Fibroblast of pulmonary artery (primary cell): ENCODE results near the gene SULT1E1.

Source experiments
- DNase-seq: peaks from one replicate; pipeline ENCODE4 v3.0.0-alpha.2; 2010; ENCODE audit warnings: low read depth
- H3K4me3 ChIP-seq: replicated peaks from 2 replicates; pipeline ENCODE4 v1.5.1; 2011; ENCODE audit warnings: low read depth, mild to moderate bottlenecking, control low read depth, low read length, moderate library complexity
- CTCF ChIP-seq: IDR thresholded peaks from 2 replicates; pipeline ENCODE4 v1.5.1; 2011; ENCODE audit warnings: mild to moderate bottlenecking, control low read depth, low read length, inconsistent platforms; ENCODE audit errors: missing control alignments

Gene SULT1E1

GRCh38 chr4:69860052-69860451 lies at the start of gene SULT1E1:
Gene SULT1E1 (minus strand): TSS chr4:69860145. CDS start chr4:69857644, 2,501 bp downstream.
- peak within 1 kb of the TSS; percentile 64 for H3K4me3 ChIP-seq
- no peak for TF ChIP-seq CTCF
- DNase-seq = peak; percentile 93

GRCh38 chr4:69909195-69909594 lies 49.2 kb upstream of the SULT1E1 start:
- TF ChIP-seq CTCF = no peak
- H3K4me3 ChIP-seq = no peak overlapping the region
- DNase-seq = no peak

GRCh38 chr4:69907151-69907550 lies 47.2 kb upstream of the SULT1E1 start:
- peak; percentile 59 for DNase-seq
- H3K4me3 ChIP-seq = no peak overlapping the region
- no peak for TF ChIP-seq CTCF

GRCh38 chr4:69896530-69897116 lies 36.7 kb upstream of the SULT1E1 start:
- DNase-seq = peak; percentile 54
- peak; percentile 69 for TF ChIP-seq CTCF
- H3K4me3 ChIP-seq = no peak overlapping the region

GRCh38 chr4:69894721-69895120 lies 34.8 kb upstream of the SULT1E1 start:
- DNase-seq = no peak
- no peak for TF ChIP-seq CTCF
- H3K4me3 ChIP-seq = no peak overlapping the region

GRCh38 chr4:69894186-69894585 lies 34.2 kb upstream of the SULT1E1 start:
- H3K4me3 ChIP-seq = no peak overlapping the region
- TF ChIP-seq CTCF = no peak
- DNase-seq = no peak

- peak; percentile 16 for DNase-seq
- no peak overlapping the region for H3K4me3 ChIP-seq
- TF ChIP-seq CTCF = no peak
Observed at GRCh38 chr4:69888336-69888735, 28.4 kb upstream of the SULT1E1 start.
